Left renal pelvis (tissue), 4 donors: Measurements from ENCODE around the gene COL6A2. TPM values are rescaled to one million over a fixed set of nuclear protein-coding genes. Genes with fewer than 3 reads are reported as not detected.
"Not testable (repeated sequence)": the region's sequence is repeated elsewhere in the genome, so short reads cannot be mapped to it uniquely, and the experiment has no call there.

Experiments used
- DNase-seq, 4 donors: peaks; one replicate each; pipeline ENCODE4 v3.0.0-alpha.2; 2013; ENCODE audit warnings: low read depth in 4 of 4, low spot score in 3 of 4
- polyA plus RNA-seq, 4 donors: library from polyadenylated mRNA; unstranded; fragments of 120-200 nt; gene quantifications; one replicate each; pipeline ENCODE4 v1.2.1, GENCODE V29; 2013; ENCODE audit not compliant: insufficient read length in 4 of 4

COL6A2 gene
- polyA plus RNA-seq, 4 donors = 205 to 1,137 (median 238) TPM

DNA sequence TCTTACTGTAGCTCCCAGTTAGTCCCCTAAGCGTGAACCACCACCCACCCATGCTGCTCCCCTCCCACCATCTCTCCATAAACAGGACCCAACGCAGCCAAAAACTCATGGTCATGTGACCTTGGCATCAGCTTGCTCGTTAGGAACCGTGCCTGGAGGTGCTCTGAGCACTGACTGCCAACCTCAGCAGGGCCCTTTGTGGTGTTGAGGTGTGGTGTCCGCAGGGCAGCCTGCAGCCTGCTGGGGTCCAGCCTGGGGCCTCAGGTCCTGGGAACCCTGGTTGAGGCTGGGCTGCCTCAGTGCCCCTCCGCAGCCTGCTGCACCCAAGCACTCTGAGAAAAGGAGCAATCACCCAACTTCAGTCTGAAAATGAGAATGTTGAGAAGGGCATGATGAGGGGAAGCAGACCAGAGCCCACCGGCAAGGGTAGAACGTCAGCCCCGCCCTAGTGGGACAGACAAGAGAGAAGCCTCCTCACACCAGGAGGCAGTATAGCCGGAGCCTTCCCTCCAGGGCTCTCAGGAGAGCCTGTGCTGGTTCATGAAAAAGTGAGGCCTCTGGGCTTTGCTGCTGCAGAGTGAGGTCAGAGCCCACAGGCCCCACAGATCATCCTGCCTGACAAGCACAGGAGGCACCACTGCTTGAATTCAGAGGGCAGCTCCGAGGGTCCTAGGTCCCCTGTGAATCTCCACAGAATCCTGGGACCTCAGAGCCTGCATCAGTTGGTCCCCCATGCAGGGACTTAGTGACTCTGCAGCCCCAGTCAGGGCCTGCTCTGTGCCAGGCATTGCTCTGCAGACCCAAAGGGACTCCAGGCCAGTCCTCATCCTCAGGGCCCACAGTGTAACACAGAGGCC lies 4.9 kb upstream of the COL6A2 start:
- DNase-seq = no peak

DNA sequence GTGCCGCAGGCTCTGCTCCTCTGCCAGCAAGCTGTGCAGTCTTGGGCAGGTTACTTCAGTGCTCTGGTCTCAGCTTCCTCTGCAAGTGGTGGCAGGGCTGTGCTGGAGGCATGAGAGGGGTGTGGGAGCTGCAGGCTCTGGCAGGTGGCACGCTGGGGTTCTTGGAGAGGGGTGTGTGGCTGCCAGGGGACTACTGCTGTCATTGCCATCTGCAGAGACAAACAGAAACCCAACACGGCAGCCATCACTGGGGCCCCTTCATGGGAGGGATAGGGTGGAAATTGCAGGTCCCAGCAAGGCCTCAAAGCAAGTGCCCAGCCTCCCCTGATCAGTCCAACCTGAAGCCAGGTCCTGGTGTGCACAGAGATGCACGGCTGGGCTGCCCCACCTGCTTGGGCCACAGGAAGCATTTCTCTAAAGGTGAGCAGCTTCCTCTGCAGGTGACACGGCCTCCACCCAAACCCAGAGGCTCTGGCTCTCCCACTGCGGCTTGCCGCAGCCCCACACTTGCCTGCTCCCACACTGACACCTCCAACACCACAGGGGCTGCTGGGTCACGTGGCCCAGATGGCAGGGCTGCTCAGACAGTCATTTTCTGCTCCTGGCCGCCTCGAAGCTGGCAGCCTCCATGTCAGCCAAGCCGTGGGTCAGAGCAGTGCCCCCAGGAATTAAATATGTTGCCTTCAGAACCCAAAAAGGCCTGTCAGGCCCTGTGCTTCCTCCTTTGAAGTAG lies 4.1 kb upstream of the COL6A2 start:
- DNase-seq = no peak

DNA sequence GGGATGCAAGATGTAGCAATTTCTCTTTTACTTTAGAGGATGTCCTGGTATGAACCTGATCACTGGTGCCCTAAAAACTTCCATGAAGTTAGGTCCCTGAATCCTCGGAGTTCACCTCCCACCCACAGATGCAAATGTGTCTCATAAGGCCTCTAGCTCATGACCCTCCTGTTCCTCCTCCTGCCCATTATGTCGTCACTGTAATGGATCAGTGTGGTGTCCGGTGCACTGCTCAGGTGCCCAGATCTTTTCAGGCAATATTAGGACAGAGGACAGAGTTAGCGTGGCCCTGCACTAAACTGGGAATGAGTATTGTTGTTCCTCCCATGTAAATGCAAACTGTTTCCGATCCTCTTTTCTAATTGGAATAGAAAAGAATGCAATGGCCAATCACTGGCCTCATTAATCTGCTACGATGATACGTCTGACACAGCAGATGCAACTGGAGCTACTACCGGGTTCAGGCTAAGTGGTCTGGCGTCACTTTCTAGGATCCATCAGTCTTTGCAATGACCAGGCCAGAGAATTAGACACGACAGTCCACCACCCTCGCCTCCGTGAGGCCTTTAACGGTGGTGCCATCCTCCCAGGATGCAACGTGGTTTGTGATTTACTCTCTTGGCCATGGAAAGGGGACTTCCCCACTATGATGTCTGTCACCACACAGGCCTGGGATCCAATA lies 3.4 kb upstream of the COL6A2 start:
- DNase-seq = no peak

DNA sequence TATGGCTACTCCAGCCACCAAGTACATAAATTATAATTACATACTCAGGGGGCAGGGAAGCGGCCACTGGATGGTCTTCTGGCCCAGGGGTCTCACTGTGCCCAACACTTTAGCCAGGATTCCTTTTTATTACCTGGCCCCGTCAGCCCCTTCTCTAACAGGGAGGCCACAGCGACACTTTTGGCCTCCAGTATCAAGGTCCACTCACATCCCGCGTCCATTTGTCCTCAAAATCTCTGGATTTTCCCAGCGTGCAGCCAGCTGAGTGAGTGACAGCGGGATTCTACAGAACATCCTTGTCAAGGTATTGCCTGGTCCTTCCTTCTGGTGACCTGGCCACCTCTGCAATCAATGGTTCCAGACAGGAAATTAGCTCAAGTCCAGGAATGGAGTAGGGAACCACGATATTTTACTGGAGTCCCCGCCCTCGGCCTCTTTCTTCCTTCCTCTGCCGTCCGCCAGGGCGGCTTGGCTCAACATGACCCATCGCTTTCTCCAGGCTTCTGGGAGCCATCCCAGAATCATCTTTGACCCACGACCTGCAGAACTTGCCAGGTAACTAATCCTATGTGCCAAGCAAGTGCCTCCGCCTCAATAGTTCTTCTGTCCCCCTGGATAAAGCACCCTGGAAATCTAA lies 2.7 kb upstream of the COL6A2 start:
- DNase-seq = no peak

DNA sequence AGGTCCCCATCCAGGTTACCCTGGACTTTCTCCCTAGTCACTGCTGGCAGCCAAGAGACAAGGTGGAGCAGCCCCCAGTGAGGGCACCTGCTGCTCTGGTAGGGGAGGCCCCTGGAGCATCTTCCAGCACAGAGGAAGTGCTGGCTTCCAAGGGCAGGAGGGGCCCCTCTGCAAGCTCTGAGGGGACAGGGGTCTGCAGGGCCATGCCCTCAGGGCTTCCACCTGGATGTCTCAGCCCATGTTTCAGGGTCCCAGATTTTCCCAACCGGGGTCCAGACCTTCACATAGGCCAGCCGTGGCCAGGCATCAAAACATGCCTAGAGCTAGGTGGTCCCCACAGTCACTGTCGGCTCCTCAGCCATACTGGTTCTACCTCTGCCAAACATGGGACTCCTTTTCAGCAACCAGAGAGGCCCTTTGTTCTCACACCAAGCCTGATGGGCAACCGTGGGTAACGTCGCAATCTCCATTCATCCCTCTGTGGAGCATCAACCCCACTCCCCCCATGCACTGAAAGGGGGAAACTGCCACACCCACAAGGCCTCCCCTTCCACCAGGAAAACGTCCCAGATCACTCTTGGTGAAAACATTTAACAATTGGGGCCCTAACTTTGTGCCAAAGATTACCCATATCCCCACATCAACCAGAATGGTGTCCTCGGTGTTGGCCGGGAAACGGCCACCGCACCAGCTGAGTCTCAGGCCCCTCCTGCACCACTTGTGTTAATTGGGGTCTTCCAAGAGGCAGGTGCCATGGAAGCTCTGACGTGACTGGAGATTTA lies 1.9 kb upstream of the COL6A2 start:
- no peak for DNase-seq

DNA sequence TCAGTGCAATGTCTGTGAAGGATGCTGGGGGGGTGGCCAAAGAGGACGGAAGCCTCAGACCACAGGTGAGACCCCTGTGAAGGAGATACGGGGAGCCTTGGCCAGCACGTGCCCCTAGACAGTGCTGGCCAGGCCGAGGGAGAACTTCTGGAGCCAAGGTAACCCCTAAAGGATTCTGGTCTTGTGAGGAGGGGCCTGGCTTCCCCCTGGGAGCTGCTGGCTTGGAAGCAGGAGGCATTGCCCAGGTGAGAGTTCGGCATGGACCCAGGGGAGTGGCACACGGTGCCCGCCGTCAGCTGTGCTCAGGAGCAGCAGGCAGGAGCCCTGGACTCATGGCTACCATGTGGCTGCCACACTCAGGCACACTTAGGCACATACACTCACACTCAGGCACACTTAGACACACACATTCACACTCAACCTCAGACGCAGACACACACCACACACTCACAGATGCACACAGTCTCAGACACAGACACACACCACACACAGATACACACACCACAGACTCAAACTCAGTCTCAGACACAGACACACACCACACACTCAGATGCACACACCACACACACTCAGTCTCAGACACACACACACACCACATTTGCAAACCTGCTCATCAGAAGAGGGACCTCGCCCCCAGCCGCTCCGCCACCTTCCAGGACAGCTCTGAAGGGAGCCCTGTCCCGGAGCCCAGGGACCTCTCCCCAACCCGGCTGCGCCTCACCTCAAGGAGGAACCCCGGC lies 1.1 kb upstream of the COL6A2 start:
- no peak for DNase-seq

DNA sequence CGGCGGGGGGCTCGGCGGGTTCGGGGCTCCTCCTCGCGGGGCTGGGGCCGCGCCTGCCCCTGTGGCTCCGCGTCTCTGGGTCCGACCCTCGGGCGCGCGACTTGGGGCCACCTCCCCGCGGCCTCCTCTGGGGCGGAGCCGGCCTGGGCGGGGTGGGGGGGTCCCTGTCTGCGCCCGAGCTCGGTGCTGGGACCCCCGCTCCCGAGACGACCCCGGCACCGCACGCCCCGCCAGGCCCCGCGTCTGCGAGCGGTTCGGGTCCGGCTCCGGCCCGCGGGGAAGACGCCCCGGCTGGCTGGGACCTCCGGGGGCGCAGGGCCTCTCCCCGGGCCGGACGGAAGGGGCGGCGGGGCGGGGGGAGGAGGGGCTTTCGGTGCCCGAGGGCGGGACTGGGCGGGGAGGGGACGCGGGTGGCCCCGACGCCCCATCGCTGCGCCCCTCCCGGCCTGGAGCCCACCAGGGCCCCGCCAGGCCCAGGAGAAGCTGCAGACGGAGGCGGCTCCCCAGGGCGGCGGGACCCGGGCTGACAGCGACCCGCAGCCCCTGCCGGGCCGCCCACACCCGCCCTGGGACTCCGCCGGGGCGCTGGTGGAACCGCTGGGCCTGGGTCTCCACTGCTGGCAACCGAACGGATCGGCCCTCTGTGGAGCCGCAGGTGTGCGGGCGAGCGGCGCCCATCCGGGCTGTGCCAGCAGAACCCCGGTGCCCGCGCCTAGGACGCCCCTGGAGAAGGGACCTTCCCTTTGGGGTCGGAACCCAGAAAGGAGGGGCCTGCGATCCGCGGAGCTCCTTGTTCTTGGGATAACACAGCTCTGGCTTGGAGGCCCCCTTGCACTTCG lies 610 bp downstream of the COL6A2 start:
- no peak for DNase-seq

DNA sequence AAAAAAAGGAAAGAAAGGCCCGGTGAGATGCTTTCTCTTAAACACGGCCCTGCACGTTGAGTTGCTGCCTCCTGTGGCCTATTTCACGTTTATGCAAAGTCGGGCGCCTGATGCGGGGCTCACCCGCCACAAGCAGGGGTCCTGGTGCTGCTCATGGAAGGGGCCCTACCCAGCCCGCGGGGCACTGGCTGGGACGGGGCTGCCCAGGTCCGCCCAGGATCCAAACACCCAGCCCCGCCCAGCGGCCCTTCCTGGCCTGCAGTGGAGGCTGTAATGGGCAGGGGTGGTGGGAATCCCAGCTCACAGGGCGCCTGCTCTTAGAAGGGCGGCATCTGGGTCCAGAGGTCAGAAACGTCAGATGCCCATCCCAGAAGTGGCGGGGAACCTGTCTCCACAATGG lies 1.6 kb downstream of the COL6A2 start:
- no peak for DNase-seq

DNA sequence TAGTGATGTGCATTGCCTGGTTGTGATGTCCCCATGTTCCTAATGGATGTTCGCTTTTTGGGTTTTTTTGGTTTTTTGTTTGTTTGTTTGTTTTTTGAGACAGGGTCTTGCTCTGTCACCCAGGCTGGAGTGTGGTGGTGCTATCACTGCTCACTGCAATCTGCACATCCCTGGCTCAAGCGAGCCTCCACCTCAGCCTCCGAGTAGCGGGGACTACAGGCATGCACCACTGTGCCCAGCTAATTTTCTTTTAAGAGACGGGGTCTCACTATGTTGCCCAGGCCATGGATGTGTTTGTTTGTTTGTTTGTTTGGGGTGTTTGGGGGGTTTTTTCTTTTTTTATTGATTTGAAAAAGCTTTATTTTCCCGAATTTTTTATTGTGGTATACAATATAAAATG lies 2.1 kb downstream of the COL6A2 start:
- no peak for DNase-seq

DNA sequence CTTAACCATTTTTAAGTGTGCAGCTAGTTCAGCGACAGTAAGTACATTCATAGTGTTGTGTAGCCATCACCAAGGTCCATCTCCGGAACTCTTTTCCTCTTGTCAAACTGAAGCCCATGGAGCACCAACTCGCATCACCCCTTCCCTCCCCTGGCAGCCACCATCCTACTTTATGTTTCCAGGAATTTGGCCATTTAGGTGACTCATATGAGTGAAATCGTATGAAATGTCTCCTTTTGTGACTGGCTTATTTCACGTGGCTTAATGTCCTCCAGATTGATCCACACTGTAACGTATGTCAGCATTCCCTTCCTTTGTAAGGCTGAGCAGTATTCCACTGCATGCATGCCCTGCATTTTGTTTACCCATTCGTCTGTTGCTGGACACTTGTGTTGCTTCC lies 2.5 kb downstream of the COL6A2 start:
- DNase-seq = no peak

DNA sequence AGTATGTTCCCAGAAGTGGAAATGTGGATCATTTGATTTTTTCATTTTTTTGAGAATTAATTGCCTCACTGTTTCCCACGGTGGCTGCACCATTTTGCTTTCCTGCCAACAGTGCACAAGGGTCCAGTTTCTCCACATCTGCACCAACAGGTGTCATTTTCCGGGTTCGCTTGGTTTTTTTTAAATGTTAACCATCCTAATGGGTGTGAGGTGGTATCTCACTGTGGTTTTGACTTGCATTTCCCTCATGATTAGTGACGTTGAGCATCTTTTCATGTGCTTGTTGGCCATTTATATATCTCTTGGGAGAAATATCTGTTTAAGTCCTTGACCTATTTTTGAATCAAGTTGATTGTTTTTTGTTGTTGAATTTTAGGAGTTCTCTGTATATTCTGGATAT lies 3.0 kb downstream of the COL6A2 start:
- no peak for DNase-seq

DNA sequence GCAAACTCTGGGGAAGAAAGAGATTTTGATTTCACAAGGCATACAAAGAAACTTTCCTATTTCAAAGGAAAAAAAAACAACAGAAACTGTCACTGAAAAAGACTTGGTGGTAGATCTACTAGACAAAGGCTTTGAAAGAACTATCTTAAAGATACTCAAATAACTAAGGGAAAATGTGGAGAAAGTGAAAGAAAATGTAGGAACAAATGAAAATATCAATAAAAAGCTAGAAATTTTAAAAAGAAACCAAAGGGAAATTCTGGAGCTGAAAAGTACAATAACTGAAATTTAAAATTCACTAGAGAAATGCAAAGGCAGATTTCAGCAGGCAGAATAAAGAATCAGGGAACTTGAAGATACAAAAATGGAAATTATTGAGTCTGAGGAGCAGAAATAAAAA lies 6.2 kb downstream of the COL6A2 start:
- DNase-seq = no peak

DNA sequence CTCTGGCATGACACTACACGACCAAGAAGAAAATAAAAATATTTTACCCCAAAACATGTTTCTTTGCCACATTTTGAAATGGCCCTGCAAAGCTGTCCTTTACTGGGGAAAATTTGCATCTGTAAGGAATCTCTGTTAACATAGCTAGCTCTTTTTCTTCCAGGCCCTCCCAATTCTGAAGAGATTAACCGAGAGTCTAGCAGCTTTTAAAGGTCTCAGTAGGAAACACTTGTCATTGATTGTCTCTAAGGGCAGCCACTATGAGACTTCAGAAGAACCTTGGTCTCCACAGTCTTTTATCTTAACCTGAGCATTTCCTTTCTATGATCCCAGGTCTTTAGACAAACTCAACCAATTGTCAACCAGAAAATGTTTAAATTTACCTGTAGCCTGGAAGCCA lies 9.5 kb downstream of the COL6A2 start:
- DNase-seq = not testable (repeated sequence)

DNA sequence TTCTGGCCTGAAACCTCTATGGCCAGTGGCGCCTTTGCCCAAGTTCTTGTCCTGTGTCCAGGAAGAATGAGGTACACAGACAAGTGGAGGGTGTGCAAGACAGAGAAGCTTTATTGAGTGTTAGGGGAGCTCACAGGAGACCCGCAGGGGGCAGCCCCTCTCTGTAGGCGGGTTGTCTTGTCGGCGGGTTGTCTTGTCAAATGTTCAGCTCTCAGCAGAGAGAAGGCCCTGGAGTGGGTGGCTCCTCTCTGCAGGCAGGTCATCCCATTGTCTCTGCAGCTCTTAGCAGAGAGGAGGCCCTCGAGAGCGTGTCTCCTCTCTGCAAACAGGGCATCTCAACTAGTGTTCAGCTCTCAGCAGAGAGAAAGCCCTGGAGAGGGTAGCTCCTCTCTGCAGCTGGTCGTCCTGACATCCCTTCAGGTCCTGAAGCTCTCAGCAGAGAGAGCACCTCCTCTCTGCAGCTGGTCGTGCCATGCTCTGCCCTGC lies 11.0 kb downstream of the COL6A2 start:
- DNase-seq = no peak

DNA sequence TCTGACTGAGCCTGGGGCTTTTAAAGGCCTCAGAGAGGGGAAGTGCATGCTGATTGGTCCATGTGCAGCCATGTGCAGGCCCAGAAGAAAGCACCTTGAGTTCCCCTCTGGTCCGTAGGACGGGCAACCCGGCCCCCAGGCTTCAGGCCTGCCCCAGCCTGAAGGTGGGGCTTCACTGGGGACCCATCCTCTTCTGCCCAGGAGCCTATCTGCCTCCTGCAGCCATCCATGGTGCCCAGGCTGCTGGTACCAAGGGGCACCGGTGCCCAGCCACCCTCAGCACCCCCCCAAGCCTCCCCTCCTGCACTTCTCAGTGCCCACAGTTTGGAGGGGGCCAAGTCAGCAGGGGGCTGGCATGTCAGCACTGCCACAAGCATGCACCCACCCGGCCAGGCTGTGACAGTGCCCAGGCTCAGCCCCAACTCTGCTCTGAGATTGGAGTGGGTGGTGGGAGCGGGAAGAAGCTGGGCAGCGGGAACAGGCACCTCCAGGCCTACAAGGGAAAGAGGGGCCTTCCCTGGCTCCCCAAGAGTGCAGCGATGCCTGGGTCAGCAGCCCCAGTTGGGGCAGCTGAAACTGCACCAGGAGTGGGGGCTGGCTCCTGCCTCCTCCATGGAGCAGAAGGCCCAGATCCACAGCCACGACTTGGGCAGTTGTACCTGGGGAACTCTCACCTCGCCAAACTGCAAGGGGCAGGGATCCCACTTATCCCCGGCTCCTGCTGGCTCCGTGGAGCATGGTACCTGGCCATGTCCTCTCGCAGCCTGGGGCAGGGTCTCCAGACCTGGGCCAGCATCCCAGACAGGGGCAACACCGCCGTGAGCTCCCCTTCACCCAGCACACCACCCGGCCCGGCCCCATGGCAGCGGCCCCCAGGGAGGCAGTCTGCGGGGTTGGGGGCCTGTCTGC lies 11.7 kb downstream of the COL6A2 start:
- DNase-seq = no peak

DNA sequence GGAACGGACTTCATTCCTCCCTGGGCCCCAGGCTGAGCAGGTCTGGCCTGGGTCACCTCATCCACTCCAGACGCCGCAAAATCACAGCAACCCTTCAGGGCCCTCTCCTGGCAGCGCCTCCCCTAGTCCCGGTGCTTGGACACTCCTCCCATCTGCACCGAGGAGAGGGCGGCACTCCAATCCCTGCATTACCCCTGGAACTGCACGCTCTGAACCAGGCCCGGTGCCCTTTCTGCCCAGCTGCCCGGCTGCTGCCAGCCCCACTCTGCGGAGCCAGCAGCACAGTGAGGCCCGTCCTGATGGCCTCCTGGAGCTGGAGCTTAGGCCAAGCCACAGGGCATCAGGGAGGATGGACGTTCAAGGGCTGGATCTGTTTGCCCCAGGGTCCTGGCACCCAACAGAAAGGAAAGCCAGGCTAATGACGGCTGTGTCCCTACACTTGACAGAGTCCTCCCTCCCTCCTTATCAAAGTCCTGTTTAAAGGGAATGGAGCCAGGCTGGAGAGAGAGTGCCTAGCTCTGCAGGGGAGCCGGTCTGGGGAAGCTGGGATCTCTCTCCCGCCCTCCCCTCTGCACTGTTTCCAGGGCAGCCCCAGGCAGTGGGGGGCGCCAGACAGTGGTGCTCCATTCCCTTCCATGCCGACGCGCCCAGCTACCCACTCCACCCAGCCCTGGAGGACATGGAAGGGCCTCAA lies 12.7 kb downstream of the COL6A2 start:
- no peak for DNase-seq

DNA sequence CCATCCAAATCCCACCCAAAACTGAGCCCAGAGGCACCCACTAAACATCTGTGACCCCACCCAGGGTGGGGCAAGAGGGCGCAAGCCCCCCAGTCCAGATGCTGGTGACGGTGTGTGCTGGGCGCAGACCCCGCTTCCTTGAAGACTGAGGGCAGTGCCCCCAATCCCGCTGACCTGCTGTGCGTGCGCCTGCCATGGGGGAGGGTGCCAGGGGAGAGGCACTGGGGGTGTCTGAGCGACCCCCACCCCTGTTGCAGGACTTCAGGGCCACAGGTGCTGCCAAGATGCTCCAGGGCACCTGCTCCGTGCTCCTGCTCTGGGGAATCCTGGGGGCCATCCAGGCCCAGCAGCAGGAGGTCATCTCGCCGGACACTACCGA lies 13.3 kb downstream of the COL6A2 start:
- DNase-seq = no peak
